Fibroblast of lung (primary cell): ENCODE results near the gene DPM3.

ENCODE experiments used
- EZH2 ChIP-seq: IDR thresholded peaks from 2 replicates; pipeline ENCODE4 v1.5.1; 2012; ENCODE audit warnings: low read length, control low read depth, mild to moderate bottlenecking; ENCODE audit errors: missing control alignments
- TF ChIP-seq, protein P1 (sequence below), 2 donors: IDR thresholded peaks in 1 of 2; conservative IDR thresholded peaks in 1 of 2; 1 replicate in 1 of 2; 2 replicates in 1 of 2; pipeline ENCODE4 v1.5.1; 2011 to 2012; ENCODE audit warnings: low read length in 2 of 2, control low read depth in 1 of 2, inconsistent platforms in 1 of 2, low read depth in 1 of 2, mild to moderate bottlenecking in 1 of 2

DNA sequence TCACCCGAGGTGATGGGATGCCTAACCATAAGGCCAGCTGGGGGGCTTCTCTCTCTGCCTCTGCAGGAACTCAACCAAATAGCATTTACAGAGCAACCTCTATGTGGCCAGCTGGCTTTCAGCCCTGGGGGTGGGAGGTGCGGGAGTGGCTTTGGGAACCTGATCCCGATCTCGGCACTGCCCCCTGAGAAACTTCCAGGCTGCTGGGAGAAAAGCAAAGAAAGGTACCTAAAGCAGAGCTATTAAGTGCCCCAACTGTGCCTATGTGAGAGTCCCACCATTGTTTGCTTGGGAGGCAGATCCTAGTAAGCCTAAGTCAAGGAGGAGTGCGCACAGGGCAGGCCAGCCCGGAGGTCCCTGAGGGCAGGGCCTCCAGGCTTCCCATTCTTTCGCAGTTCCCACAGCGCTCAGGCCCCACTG, 25.7 kb upstream of the DPM3 start:
- TF ChIP-seq, protein P1, sequence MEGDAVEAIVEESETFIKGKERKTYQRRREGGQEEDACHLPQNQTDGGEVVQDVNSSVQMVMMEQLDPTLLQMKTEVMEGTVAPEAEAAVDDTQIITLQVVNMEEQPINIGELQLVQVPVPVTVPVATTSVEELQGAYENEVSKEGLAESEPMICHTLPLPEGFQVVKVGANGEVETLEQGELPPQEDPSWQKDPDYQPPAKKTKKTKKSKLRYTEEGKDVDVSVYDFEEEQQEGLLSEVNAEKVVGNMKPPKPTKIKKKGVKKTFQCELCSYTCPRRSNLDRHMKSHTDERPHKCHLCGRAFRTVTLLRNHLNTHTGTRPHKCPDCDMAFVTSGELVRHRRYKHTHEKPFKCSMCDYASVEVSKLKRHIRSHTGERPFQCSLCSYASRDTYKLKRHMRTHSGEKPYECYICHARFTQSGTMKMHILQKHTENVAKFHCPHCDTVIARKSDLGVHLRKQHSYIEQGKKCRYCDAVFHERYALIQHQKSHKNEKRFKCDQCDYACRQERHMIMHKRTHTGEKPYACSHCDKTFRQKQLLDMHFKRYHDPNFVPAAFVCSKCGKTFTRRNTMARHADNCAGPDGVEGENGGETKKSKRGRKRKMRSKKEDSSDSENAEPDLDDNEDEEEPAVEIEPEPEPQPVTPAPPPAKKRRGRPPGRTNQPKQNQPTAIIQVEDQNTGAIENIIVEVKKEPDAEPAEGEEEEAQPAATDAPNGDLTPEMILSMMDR (conservative IDR thresholded peaks at IDR 0.05 in 1 of 2, IDR thresholded peaks at IDR 0.05 in 1 of 2; ENCODE audit: low read depth in 1 of 2, low read length in 2 of 2) = no peak
- TF ChIP-seq EZH2 = no peak
